Smooth muscle cell (in vitro differentiated cells): Measurements from ENCODE around the gene ACE. TPM values are rescaled to one million over a fixed set of nuclear protein-coding genes. Genes with fewer than 3 reads are reported as not detected.

Source experiments
- DNase-seq: peaks from one replicate; lab custom pipeline; 2025; ENCODE audit not compliant: unreplicated experiment; lab: John Stamatoyannopoulos, UW
- H2AFZ ChIP-seq: fragments of 200-600 bp; sonication (generic); 2 replicates; pipeline ENCODE4 v1.6.0; 2016; ENCODE audit warnings: antibody characterized with exemption, low read depth, mild to moderate bottlenecking
- H3F3A ChIP-seq: fragments of 200-600 bp; sonication (generic); 2 replicates; pipeline ENCODE4 v1.6.0; 2017; ENCODE audit warnings: antibody characterized with exemption, low read depth
- H3K27ac ChIP-seq: fragments of 200-600 bp; sonication (generic); 2 replicates; pipeline ENCODE4 v1.5.1; 2016; ENCODE audit warnings: low read depth, mild to moderate bottlenecking
- H3K27me3 ChIP-seq: fragments of 200-600 bp; sonication (generic); 2 replicates; pipeline ENCODE4 v1.6.1; 2016; ENCODE audit warnings: low read depth, mild to moderate bottlenecking
- H3K36me3 ChIP-seq: fragments of 200-600 bp; sonication (generic); 2 replicates; pipeline ENCODE4 v1.5.1; 2016; ENCODE audit warnings: low read depth
- H3K4me1 ChIP-seq: fragments of 200-600 bp; sonication (generic); 2 replicates; pipeline ENCODE4 v1.5.1; 2016; ENCODE audit warnings: low read depth
- H3K4me2 ChIP-seq: fragments of 200-600 bp; sonication (generic); 2 replicates; pipeline ENCODE4 v1.6.0; 2016; ENCODE audit warnings: mild to moderate bottlenecking
- H3K4me3 ChIP-seq: fragments of 200-600 bp; sonication (generic); 2 replicates; pipeline ENCODE4 v1.5.1; 2016; ENCODE audit warnings: mild to moderate bottlenecking
- H3K79me2 ChIP-seq: fragments of 200-600 bp; sonication (generic); 2 replicates; pipeline ENCODE4 v1.6.0; 2016; ENCODE audit warnings: low read depth, mild to moderate bottlenecking
- H3K9ac ChIP-seq: fragments of 200-600 bp; sonication (generic); 2 replicates; pipeline ENCODE4 v1.6.0; 2016; ENCODE audit warnings: low read depth
- H3K9me3 ChIP-seq: fragments of 200-600 bp; sonication (generic); replicated peaks from 2 replicates; pipeline ENCODE4 v1.5.1; 2016; ENCODE audit warnings: low read depth
- H4K20me1 ChIP-seq: fragments of 200-600 bp; sonication (generic); 2 replicates; pipeline ENCODE4 v1.6.0; 2016; ENCODE audit warnings: low read depth
- CTCF ChIP-seq: fragments of 200-600 bp; sonication (generic); IDR thresholded peaks from 2 replicates; pipeline ENCODE4 v1.5.1; 2017; ENCODE audit warnings: borderline replicate concordance, mild to moderate bottlenecking, antibody characterized with exemption; ENCODE audit not compliant: insufficient read depth, poor library complexity, severe bottlenecking
- WGBS: methylation state at CpG from one replicate; pipeline ENCODE4 v1.1.7; 2016; ENCODE audit warnings: low lambda C conversion rate; 5-methylcytosine and 5-hydroxymethylcytosine counted together
- polyA plus RNA-seq: library from polyadenylated mRNA; unstranded; fragments of >200 nt; fragmentation: Nextera tagmentation; extraction: Ambion mirVana; gene quantifications from 2 replicates; pipeline ENCODE4 v1.2.1, GENCODE V29; 2016
- total RNA-seq: library from RNA; depleted of rRNA; stranded (reverse); fragments of >200 nt; gene quantifications from 2 replicates; pipeline ENCODE4 v1.2.3, GENCODE V29; 2014

The ACE gene
- total and polyA plus RNA-seq, 2 experiments from 2014 or later = 1.5 to 2.0 TPM

- Histone ChIP-seq H3K36me3 (no peaks in the 10 kb centered on the region), H3K27ac (no peak overlapping the region), H2AFZ (no peak overlapping the region), H3K4me3 (no peak overlapping the region), H3K9ac (no peak overlapping the region), H3K4me2 (no peak overlapping the region), H3F3A (peaks cover 17% of the 10 kb centered on the region), H3K4me1 (peaks cover 23% of the 10 kb centered on the region), H3K9me3 (no peaks in the 10 kb centered on the region), H3K79me2 (peaks cover 1% of the 10 kb centered on the region), H4K20me1 (no peaks in the 10 kb centered on the region), H3K27me3 (no peaks in the 10 kb centered on the region)
- no peak for DNase-seq
- TF ChIP-seq CTCF = no peak
- WGBS = 87% methylated on average over 3 of the region's 3 CpGs
These were observed 28.2 kb upstream of the ACE start for GRCh38 chr17:63448655-63449054.

- H3K4me3 ChIP-seq = no peak overlapping the region
- 47% methylated on average over 11 of the region's 11 CpGs for WGBS
- no peak for DNase-seq
These were observed 26.3 kb upstream of the ACE start for GRCh38 chr17:63450551-63450950.

GRCh38 chr17:63451150-63451549, 25.7 kb upstream of the ACE start:
- H3K79me2 ChIP-seq = no peaks in the 10 kb centered on the region
- H3K4me2 ChIP-seq = no peak overlapping the region
- H2AFZ ChIP-seq = no peak overlapping the region
- H3K4me1 ChIP-seq = peaks cover 14% of the 10 kb centered on the region
- H3K4me3 ChIP-seq = no peak overlapping the region
- H3K36me3 ChIP-seq = no peaks in the 10 kb centered on the region
- H3K27ac ChIP-seq = no peak overlapping the region
- DNase-seq = no peak
- H4K20me1 ChIP-seq = no peaks in the 10 kb centered on the region
- H3K27me3 ChIP-seq = no peaks in the 10 kb centered on the region
- no peaks in the 10 kb centered on the region for H3K9me3 ChIP-seq
- H3K9ac ChIP-seq = no peak overlapping the region
- TF ChIP-seq CTCF = no peak
- WGBS = 98% methylated on average over 11 of the region's 11 CpGs
- peaks cover 10% of the 10 kb centered on the region for H3F3A ChIP-seq

More at GRCh38 chr17:63450551-63450950, 26.3 kb upstream of the ACE start:
- no peak overlapping the region for H2AFZ ChIP-seq
- H3K27me3 ChIP-seq = no peaks in the 10 kb centered on the region
- H3K9me3 ChIP-seq = no peaks in the 10 kb centered on the region
- no peak overlapping the region for H3K9ac ChIP-seq
- H3K79me2 ChIP-seq = no peaks in the 10 kb centered on the region
- H3K4me1 ChIP-seq = peaks cover 17% of the 10 kb centered on the region
- H3K36me3 ChIP-seq = no peaks in the 10 kb centered on the region
- H3K4me2 ChIP-seq = no peak overlapping the region
- no peak for TF ChIP-seq CTCF
- no peaks in the 10 kb centered on the region for H4K20me1 ChIP-seq
- peaks cover 11% of the 10 kb centered on the region for H3F3A ChIP-seq
- no peak overlapping the region for H3K27ac ChIP-seq
